ENCODE measurements around the gene IL1RAPL1.

Gene IL1RAPL1

GRCh38 chrX:29903360-29903759 is 1316.1 kb downstream of the IL1RAPL1 start:
- TF ChIP-seq GATA2 (IDR thresholded peaks at IDR 0.05; ENCODE audit: low read depth, low read length) (no peak), GATA3 (IDR thresholded peaks at IDR 0.05; ENCODE audit: low read depth, low read length) (no peak)

GRCh38 chrX:29911673-29912072 is 1324.4 kb downstream of the IL1RAPL1 start:
- no peak for TF ChIP-seq GATA2 (IDR thresholded peaks at IDR 0.05; ENCODE audit: low read depth, low read length)

- no peak for TF ChIP-seq GATA2 (IDR thresholded peaks at IDR 0.05; ENCODE audit: low read depth, low read length)
- no peak for TF ChIP-seq GATA3 (IDR thresholded peaks at IDR 0.05; ENCODE audit: low read depth, low read length)
Observed at GRCh38 chrX:29913647-29914046, 1326.4 kb downstream of the IL1RAPL1 start.

- TF ChIP-seq GATA3 (IDR thresholded peaks at IDR 0.05; ENCODE audit: low read depth, low read length), result no peak
Observed at GRCh38 chrX:29922607-29923006, 1335.4 kb downstream of the IL1RAPL1 start.

GRCh38 chrX:29926056-29926455 is 1338.8 kb downstream of the IL1RAPL1 start:
- TF ChIP-seq GATA2 (IDR thresholded peaks at IDR 0.05; ENCODE audit: low read depth, low read length) (no peak), GATA3 (IDR thresholded peaks at IDR 0.05; ENCODE audit: low read depth, low read length) (no peak)

- TF ChIP-seq GATA3 (IDR thresholded peaks at IDR 0.05; ENCODE audit: low read depth, low read length), result no peak
- no peak for TF ChIP-seq GATA2 (IDR thresholded peaks at IDR 0.05; ENCODE audit: low read depth, low read length)
Observed at GRCh38 chrX:29926659-29927058, 1339.4 kb downstream of the IL1RAPL1 start.

GRCh38 chrX:29935455-29935854 is 1348.2 kb downstream of the IL1RAPL1 start:
- TF ChIP-seq GATA2 (IDR thresholded peaks at IDR 0.05; ENCODE audit: low read depth, low read length) (no peak), GATA3 (IDR thresholded peaks at IDR 0.05; ENCODE audit: low read depth, low read length) (no peak)

- no peak for TF ChIP-seq GATA3 (IDR thresholded peaks at IDR 0.05; ENCODE audit: low read depth, low read length)
Observed at GRCh38 chrX:29940750-29941149, 1353.5 kb downstream of the IL1RAPL1 start.

GRCh38 chrX:29941287-29941686 is 1354.0 kb downstream of the IL1RAPL1 start:
- TF ChIP-seq GATA2 (IDR thresholded peaks at IDR 0.05; ENCODE audit: low read depth, low read length) (no peak), GATA3 (IDR thresholded peaks at IDR 0.05; ENCODE audit: low read depth, low read length) (no peak)

GRCh38 chrX:29947225-29947624 is 1360.0 kb downstream of the IL1RAPL1 start:
- TF ChIP-seq GATA2 (IDR thresholded peaks at IDR 0.05; ENCODE audit: low read depth, low read length) (no peak), GATA3 (IDR thresholded peaks at IDR 0.05; ENCODE audit: low read depth, low read length) (no peak)

GRCh38 chrX:29948653-29949052 is 1361.4 kb downstream of the IL1RAPL1 start:
- TF ChIP-seq GATA3 (IDR thresholded peaks at IDR 0.05; ENCODE audit: low read depth, low read length) (no peak), GATA2 (IDR thresholded peaks at IDR 0.05; ENCODE audit: low read depth, low read length) (no peak)

- TF ChIP-seq GATA3 (IDR thresholded peaks at IDR 0.05; ENCODE audit: low read depth, low read length), result no peak
- no peak for TF ChIP-seq GATA2 (IDR thresholded peaks at IDR 0.05; ENCODE audit: low read depth, low read length)
Observed at GRCh38 chrX:29952016-29952415, 1364.8 kb downstream of the IL1RAPL1 start.

GRCh38 chrX:29962061-29962460 is 1374.8 kb downstream of the IL1RAPL1 start:
- TF ChIP-seq GATA2 (IDR thresholded peaks at IDR 0.05; ENCODE audit: low read depth, low read length) (no peak), GATA3 (IDR thresholded peaks at IDR 0.05; ENCODE audit: low read depth, low read length) (no peak)

GRCh38 chrX:29965634-29966033 is 1378.4 kb downstream of the IL1RAPL1 start:
- TF ChIP-seq GATA3 (IDR thresholded peaks at IDR 0.05; ENCODE audit: low read depth, low read length) (no peak), GATA2 (IDR thresholded peaks at IDR 0.05; ENCODE audit: low read depth, low read length) (no peak)

GRCh38 chrX:29992083-29992482 is 1404.8 kb downstream of the IL1RAPL1 start:
- TF ChIP-seq GATA2 (IDR thresholded peaks at IDR 0.05; ENCODE audit: low read depth, low read length) (no peak), GATA3 (IDR thresholded peaks at IDR 0.05; ENCODE audit: low read depth, low read length) (no peak)

- TF ChIP-seq GATA3 (IDR thresholded peaks at IDR 0.05; ENCODE audit: low read depth, low read length) (no peak), GATA2 (IDR thresholded peaks at IDR 0.05; ENCODE audit: low read depth, low read length) (no peak)
Observed at GRCh38 chrX:30005813-30006212, 1418.6 kb downstream of the IL1RAPL1 start.
